Activated CD8-positive, alpha-beta memory T cell treated with anti-CD3 and anti-CD28 coated beads for 24 hours (primary cell): ENCODE measurements around the gene PLEKHD1.
"Not testable (repeated sequence)": the region's sequence is repeated elsewhere in the genome, so short reads cannot be mapped to it uniquely, and the experiment has no call there.

Experiments
- DNase-seq: peaks from one replicate; pipeline ENCODE4 v3.0.0-alpha.2; 2020

Gene PLEKHD1

GRCh38 chr14:69483765-69484443, 624 bp upstream of the PLEKHD1 start:
- DNase-seq: no peak

- DNase-seq: no peak
Measured at GRCh38 chr14:69485315-69485660, 760 bp downstream of the PLEKHD1 start.

GRCh38 chr14:69485701-69486100, 1.2 kb downstream of the PLEKHD1 start:
- no peak for DNase-seq

GRCh38 chr14:69487226-69487625, 2.7 kb downstream of the PLEKHD1 start:
- DNase-seq: no peak

GRCh38 chr14:69487771-69488170, 3.2 kb downstream of the PLEKHD1 start:
- DNase-seq: no peak

GRCh38 chr14:69489495-69489894, 5.0 kb downstream of the PLEKHD1 start:
- DNase-seq: no peak

GRCh38 chr14:69490219-69490918, 5.8 kb downstream of the PLEKHD1 start:
- no peak for DNase-seq

GRCh38 chr14:69491193-69491592, 6.7 kb downstream of the PLEKHD1 start:
- DNase-seq: no peak

GRCh38 chr14:69493038-69493437, 8.5 kb downstream of the PLEKHD1 start:
- DNase-seq: no peak

GRCh38 chr14:69493791-69494190, 9.3 kb downstream of the PLEKHD1 start:
- no peak for DNase-seq

GRCh38 chr14:69495341-69495921, 10.9 kb downstream of the PLEKHD1 start:
- DNase-seq: no peak

GRCh38 chr14:69497866-69498265, 13.3 kb downstream of the PLEKHD1 start:
- not testable (repeated sequence) for DNase-seq

GRCh38 chr14:69498286-69498685, 13.8 kb downstream of the PLEKHD1 start:
- not testable (repeated sequence) for DNase-seq

- DNase-seq: no peak
Measured at GRCh38 chr14:69499436-69499835, 14.9 kb downstream of the PLEKHD1 start.

- DNase-seq: no peak
Measured at GRCh38 chr14:69500096-69500495, 15.6 kb downstream of the PLEKHD1 start.

- no peak for DNase-seq
Measured at GRCh38 chr14:69500736-69501135, 16.2 kb downstream of the PLEKHD1 start.

GRCh38 chr14:69501423-69501838, 16.9 kb downstream of the PLEKHD1 start:
- DNase-seq: no peak

GRCh38 chr14:69504775-69505174, 20.2 kb downstream of the PLEKHD1 start:
- no peak for DNase-seq

GRCh38 chr14:69505338-69506240, 21.1 kb downstream of the PLEKHD1 start:
- no peak for DNase-seq

GRCh38 chr14:69506241-69506595, 21.7 kb downstream of the PLEKHD1 start:
- DNase-seq: no peak

- DNase-seq: no peak
Measured at GRCh38 chr14:69518289-69519101, 34.0 kb downstream of the PLEKHD1 start.
